ENCODE data around the gene MMAB.

Gene MMAB

DNA sequence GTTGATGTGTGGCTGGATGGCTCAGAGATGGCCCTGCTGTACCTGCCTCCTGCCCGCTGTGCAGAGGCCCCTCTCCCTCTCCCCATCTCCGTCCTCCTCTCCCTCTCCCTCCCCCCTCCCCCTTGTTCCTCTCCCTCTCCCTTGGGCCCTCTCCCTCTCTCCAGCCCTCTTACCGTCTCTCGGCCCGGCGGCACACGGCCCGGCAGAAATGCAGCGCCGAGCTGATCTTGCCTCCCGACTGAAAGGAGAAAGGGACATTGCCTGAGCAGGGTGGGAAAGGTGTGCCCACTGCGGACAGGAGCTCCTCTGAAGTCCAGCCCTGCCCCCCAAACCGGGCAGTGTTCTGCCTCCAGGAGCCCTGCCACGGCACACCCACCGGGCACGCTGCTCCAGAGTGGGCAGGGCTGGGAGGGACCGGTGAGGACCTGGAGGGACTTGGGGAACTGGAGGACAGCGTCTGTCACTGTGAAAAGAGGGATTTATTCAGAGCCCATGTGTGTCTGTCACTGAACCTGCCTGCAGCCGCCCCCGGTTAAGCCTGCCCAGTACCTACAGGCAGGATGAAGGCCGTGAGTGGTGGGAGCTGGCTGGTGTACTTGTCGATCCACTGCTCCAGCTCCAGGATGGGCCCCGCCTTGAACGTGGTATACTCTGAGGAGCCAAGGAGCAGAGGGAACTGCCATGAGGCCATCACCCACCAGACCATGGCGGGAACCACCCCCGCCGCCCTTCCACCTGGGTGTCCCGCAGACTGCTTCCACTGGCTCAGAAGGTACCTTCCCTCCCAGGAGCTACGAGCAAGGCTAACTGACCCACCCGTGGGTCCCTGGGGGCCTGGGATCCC, 12.2 kb downstream of the MMAB start:
- DNase-seq (ENCODE audit: low read depth in 4 of 4, low spot score in 1 of 4) = no peak

DNA sequence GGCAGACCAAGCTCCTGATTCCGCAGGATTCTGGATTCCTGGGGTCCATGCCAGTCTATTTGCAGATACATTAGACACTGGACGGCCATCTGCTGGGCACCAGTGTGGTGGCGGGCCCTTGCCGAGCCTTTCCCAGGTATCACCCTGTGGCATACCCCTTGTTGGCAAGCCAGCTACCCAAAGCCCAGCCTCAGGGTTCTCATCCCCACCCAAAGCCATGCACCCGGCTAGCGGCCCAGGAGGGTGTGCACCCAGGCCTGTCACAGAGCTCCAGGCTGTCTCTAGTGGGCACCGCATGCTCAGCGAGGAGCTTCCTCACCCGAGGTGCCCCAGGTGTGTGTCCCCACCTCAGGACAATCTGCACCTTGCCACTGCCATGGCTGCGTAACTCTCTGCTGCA, 13.7 kb downstream of the MMAB start:
- no peak for DNase-seq (ENCODE audit: low read depth in 4 of 4, low spot score in 1 of 4)

DNA sequence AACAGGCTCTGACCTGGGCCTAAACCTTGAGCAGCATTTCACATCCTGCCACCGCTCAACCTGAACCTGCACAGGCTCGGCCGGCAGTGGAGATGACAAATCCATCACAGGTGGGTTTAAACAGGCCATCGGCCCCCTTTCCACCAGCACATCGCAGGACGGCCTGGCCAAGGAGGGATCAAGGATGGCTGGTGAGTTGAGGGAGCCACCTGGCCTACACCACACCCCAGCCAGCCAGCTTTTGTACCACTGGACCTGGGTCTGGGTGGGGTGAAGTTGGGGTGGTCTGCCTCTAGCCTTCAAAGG, 14.2 kb downstream of the MMAB start:
- no peak for DNase-seq (ENCODE audit: low read depth in 4 of 4, low spot score in 1 of 4)

DNA sequence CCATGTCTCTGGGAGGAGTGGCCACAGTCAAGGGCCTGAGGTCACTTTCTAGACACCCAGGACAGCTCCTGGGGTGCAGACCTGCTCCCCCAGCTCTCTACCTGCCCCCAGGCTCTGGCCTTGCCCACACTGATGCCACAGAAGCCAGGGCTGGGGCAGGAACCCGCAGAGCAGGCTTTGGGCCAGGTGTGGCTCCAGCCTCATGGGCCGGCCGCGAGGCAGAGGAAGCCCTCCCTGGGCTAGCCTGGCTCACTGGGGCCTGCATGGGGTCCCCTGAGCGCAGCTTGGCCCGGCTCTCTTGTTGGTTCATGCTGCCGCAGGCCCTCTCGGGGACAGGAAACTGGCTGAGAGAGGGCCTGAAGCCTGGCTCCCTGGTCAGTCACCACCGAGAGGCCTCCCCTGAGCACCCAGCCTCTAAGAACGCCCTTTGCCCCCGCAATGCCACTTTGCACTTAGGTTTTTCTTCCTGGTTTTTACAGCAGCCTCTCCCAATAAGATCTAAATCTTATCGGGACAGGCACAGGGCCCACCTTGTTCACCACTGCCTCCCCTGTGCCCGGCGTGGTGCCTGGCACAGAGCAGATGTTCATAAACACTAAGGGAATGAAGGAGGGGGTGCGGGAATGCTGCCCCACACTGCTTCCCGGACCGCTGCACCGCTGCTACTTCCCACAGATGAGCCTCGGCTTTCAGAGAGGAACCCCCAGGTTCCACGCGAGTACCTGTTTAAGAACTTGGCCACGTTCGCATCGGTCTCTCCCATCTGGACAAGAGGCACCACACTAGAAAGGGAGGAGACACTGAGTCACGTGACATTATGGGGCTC, 14.7 kb downstream of the MMAB start:
- no peak for DNase-seq (ENCODE audit: low read depth in 4 of 4, low spot score in 1 of 4)

DNA sequence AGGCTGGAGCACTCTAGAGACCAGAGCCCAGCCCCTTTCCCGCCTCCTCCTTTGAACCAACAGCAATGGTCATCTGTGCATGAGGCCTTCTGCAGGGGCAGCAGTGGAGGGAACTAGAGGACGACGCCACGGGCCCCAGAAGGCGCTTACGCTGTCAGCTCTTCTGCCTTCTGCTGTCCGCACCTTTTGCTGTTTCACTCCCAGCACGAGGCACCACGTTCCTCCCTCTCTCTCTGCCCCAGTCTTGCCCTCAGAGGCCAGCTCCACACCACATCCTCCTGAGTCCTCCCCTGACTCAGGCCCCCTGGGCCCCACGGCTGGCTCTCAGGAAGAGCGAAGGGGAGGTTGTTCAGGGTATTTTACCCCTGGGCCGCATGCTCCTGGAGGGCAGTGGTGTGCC, 15.5 kb downstream of the MMAB start:
- no peak for DNase-seq (ENCODE audit: low read depth in 4 of 4, low spot score in 1 of 4)

DNA sequence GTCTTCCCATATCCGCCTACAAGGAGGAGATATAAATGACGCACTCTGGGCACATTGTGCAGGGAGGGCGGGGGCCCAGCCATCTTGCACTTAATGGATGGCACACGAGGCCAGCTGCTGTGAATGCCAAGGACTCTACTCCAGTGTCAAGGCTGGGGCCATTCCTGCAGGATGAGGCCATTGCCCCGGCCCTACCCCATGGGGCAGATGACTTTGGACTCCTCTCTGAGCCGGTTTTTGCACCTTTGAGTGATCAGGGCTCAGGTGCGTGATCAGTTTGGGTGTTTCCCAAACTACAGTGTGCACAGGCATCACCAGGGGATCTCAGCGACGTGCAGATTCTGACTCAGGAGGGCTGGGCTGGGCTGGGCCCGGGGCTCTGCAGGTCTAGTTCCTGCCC, 16.1 kb downstream of the MMAB start:
- no peak for DNase-seq (ENCODE audit: low read depth in 4 of 4, low spot score in 1 of 4)

DNA sequence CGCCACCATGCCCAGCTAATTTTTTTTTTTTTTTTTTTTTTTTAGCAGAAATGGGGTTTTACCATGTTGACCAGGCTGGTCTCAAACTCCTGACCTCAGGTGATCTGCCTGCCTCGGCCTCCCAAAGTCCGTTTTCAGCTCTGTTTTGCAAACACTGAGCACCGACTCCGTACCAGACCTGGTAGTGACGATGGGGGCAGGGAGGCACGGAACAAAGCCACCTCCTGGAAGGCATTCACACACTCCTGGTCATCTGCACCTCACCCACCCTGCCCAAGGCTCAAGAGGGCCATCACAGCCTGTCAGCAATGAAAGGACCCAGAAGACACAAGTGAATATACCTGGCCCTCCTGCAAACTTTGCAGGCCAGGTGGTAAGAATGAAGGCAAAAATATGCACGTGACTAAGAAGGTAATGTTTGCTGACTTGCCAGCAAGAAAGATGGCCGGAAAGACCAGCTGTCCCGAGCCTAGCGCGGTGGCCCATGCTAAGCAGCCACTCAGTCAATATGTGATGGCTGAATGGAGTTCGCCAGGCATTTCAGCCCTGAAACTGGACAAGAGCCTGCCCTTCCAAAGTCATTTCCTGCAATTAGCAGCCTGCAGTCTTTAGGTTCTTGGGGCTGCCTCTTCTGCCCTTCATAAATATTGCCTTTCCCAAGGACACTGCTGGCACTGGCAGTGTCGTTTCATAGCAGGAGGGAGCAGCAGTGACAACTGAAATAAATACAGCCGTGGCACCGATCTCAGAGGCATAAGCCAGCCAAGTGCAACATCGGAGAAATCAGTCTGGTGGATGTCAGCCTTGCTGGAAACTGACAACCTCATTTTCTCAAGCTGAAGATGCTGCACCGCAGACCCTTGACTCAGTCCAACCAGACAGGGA, 17.6 kb downstream of the MMAB start:
- no peak for DNase-seq (ENCODE audit: low read depth in 4 of 4, low spot score in 1 of 4)

DNA sequence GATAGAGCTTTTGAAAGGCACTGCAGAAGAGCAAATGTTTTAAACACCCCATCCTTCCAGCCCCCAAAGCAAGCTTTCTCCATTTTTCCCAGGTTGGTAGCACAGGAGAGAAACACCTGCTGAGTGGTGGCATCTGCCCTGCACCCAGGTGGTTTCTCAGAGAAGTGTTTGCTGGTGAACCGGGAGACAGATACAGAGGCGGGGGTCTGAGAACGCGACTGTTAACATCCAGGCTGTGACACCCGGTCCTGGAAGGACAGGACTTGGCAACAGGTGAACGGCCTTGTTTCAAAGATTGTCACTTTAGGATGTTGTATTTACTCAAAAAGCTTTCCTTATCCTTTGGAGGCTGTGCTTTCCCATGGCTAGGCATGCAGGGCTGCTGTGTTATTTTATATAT, 18.5 kb downstream of the MMAB start:
- no peak for DNase-seq (ENCODE audit: low read depth in 4 of 4, low spot score in 1 of 4)

DNA sequence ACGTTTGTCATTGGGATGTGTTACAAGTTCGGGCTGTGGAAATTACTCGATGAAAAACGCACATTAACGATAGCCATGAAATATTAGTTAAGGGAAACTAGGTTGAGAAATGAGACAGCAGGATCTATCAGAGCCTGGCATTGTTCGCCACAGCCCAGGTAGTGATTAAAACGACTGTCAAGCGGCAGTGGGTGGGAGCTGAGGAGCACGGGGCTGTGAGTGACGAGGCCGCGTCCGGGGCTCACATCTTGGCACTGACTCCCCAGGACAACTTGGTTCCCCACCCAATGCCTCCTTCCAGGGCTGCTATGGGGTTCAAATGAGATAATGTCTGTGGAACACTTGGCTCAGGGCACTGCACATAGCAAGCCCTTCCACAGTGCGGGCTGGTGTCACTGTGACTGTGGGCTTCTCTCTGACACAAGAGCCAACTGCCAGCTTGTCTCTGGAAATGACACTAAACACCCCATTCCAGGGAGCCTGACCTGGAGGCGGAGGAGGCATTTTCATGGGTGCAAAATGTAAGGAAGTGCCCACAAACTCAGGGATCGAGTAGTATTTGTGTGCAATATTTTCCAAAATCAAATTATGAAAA, 19.3 kb downstream of the MMAB start:
- no peak for DNase-seq (ENCODE audit: low read depth in 4 of 4, low spot score in 1 of 4)

DNA sequence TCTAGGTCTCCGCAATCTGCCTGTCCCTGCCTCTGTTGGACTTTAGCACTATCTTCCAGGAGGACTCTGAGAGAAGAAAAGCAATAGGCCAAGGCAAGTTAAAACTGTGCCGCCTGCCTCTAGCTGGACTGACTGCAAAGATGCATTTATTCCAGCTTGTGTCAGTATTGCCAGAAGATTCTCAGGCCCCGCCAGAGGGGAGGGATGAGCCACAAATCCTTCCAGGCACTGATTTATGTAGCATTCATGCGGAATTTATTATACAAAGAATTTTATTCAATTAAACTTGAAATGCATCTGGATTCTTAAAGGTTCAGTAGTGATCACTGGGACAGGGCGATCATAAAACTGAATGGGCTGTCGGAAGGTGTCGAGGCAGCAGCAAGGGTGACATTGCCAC, 19.8 kb downstream of the MMAB start:
- no peak for DNase-seq (ENCODE audit: low read depth in 4 of 4, low spot score in 1 of 4)

DNA sequence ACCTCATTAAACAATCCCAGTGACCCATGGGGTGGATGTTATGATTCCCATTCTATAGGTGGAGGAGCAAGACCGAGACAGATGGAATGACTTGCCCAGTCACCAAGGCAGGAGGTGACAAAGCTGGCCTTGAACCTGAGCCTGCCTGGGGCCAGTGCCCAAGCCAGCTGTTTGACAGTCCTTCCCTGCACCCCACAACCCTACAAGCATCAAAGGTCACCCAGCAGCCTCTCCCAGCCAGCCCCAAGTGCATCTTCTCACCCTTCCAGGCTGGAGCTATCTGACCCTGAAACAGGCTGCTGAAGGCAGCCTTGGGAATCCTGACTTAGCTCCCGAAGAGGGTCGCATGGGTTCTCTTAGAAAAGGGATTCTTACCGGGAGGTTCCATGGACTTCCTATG, 20.3 kb downstream of the MMAB start:
- no peak for DNase-seq (ENCODE audit: low read depth in 4 of 4, low spot score in 1 of 4)

DNA sequence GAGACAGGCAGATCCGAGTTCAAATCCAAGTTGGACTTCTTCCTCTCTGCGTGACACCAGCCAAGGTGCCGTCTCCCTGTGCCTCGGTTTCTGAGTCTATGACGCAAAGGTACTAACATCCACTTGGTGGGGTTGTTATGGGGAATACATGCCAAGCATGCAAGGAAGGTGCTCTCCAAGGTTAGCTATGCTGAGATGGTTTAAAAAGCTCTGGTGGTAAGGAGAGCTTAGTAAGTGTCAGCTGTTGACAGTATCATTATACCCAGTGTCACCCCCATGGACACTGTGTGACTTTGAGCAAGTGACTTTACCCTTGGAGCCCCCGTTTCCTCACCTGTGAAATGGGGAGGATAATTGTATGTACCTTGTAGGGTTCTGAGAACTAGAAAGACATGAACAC, 22.2 kb downstream of the MMAB start:
- no peak for DNase-seq (ENCODE audit: low read depth in 4 of 4, low spot score in 1 of 4)

DNA sequence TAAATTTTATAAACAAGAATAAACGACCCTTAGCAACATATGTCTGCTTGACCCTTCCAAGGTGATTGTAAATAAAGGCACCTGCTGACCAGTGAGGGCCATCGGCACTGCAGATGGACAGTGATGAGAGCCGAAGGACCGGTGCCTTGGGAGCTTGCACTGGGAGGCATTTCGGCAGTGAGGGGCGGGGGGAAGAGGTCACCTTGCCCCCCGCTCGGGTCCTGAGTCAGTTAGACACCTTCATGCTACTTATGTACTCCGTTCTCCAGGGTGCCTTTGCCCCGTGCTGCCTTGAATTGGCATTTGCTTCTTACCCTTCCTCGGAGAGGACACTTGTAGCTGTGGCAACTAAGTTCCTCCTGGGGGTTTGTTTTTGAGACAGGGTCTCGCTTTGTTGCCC, 23.0 kb downstream of the MMAB start:
- no peak for DNase-seq (ENCODE audit: low read depth in 4 of 4, low spot score in 1 of 4)

DNA sequence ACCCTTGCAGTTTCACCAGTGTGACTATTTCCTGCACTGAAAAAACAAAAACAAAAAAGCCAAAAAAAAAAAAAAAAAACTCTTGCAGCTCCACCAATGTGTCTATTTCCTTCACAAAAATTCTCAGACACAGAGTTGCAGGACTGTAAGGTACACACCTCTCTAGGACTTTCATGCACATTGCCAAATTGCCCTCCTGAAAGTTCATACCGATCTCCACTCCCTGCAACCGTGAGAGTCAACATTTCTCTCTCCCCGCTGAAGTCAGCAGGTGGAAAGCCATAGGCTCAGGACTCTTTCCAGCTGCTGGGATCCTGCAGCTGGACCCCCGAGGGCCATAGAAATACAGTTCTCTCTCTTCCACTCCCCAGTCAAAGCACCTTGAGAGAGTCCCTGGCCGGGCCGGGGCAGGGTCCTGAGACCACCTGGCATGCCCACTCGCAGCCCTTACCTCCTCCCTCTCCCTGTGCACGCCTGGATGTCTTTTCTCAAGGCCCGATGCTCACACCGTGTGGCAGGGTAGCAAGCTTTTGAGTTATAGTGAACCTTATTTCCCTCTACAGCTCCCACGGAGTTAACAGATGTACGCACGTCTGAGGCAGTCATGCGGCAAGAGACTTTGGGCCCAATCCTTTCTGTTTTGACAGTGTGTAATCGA, 23.6 kb downstream of the MMAB start:
- DNase-seq (ENCODE audit: low read depth in 4 of 4, low spot score in 1 of 4) = no peak

DNA sequence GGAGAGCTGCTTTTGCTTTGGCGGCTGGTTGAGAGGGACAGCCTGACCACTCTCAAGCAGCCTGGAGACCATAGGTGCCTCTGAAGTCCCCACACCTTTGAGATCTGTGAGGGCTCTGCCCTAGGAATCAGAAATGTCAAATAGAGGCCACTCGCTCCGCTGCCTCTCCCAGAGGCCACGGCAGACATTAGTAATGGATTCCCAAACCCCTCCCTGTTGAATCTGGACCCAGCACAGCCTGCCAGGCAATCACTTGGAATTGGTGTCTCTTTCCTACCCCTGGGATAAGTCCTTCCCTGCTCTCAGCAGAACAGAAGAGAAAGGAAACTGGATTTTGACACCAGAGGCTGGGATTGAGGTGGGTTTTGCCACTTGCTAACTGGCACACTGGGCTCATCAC, 25.0 kb downstream of the MMAB start:
- DNase-seq (ENCODE audit: low read depth in 4 of 4, low spot score in 1 of 4) = no peak

DNA sequence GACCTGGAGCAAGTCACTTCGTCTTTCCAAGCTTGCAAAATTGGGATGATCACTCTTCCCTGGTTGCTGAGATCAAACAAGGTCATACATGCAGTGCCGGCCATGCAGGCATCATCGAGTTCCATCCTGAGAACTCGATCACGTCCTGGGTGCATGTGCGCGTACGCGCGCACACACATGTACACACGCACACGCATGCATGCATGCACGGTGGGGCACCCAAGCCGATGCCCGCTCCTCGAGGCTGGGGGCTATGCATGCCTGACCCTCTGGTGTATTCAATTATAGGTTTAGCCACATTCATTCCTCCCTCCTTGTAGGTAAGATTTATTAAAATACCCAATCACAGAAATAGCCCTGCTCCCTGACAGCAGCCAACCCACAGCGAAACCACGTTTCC, 26.0 kb downstream of the MMAB start:
- DNase-seq (ENCODE audit: low read depth in 4 of 4, low spot score in 1 of 4) = no peak

DNA sequence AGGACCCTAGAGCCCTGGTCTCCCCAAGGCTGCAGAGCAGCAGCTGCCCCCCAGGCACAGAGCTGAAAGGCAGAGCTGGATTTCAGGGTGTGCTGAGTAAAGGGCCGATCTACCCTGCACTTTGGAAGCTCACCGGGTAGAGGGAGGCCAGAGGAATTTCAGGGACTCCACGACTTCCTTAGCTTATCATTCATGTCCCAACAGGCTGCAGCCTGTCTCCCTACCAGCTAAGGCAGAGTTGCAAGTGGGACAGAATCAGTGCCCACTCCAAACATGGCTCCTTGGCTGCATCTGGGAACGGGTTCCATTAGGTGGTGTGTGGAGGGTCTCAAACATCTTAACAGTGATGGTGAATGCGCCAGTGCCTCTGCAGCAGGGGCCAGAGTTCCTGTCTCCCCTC, 27.5 kb downstream of the MMAB start:
- DNase-seq (ENCODE audit: low read depth in 4 of 4, low spot score in 1 of 4) = no peak

DNA sequence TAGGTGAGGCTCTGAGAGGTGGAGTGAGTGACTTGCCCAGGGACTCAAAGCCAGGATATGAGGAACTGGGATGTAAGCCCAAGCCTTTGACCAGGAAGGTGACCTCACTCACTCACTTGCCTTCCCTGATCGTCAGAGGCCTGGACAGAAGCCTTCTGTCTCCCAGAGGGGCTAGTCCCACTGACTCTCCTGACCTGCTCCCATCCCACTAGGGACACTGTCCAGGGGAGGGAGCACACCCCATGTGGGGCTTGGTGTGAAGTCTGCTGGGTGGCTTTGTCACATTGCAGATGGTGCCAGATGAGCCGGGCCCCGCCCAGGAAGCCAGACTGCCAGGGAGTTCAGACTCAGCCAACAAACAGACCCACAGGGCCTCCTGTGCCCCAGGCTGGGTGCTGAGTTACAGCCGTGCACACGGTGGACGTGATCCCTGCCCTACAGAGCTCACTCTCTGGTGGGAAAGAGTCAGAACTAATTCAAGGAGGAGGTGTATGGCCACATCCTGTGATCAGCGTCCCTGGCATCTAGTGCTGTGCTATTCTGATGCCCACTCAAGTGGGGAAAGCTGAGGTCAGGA, 28.3 kb downstream of the MMAB start:
- DNase-seq (ENCODE audit: low read depth in 4 of 4, low spot score in 1 of 4) = no peak

DNA sequence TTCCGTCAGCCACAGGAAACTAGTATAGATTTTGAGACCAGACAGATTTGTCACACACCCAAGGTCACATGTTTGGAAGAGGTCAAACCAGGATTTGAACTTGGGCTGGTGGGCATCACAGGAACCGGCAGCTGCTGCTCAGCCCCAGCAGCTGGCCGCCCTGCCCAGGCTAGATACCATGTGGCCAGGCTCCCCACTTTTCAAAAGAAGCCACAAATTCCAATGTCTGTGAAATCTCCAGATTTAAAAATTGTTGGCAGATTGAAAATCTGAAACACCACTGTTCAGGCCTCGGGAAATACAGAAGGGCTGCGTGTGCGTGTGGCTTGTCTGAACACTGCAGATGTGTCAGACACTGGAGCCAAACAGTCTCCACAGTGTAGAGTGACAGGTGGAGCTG, 30.4 kb downstream of the MMAB start:
- DNase-seq (ENCODE audit: low read depth in 4 of 4, low spot score in 1 of 4) = no peak

DNA sequence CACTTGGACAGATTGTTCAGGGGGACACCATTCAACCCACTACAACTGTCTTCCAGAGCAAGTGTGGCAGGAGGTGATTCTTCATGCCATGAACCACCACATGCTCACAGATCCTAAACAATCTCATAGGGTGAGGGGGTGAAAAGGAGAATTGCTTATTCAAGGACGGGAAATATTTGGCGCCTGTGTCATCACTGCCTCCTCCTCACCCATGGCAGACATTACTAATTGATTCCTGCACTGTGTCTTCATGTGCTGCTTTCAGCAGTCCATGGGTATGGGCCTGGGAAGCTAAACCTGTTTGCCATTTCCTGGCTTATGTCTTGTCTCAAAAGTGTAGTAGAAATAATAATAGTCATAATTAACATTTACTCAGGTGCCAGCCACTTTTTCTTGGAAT, 31.3 kb downstream of the MMAB start:
- no peak for DNase-seq (ENCODE audit: low read depth in 4 of 4, low spot score in 1 of 4)

DNA sequence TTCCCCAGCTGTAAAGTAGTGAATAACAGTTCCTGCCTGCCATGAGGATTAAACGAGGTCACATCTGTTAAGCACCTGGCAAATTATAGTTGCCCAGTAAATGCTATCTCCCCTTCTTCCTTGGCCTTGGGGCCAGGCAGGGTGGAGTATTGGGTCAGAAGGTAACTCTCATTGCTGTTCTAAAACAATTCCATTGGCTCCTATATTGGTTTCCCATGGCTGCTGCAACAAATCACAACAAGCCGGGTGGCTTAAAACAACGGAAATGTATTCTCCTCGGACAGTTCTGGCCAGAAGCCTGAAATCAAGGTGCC, 31.9 kb downstream of the MMAB start:
- DNase-seq (ENCODE audit: low read depth in 4 of 4, low spot score in 1 of 4) = no peak
